OCI-LY3 (cell line): ENCODE data around the gene CCNE1.

ENCODE experiments used
- CTCF ChIP-seq: fragments of 200-600, 300-600 bp; sonication (generic); IDR thresholded peaks from 2 replicates; pipeline ENCODE4 v1.5.1; 2014; ENCODE audit warnings: antibody characterized with exemption, low read length, low read depth
- EZH2phosphoT487 ChIP-seq: fragments of 200-600 bp; shearing (Covaris generic); IDR thresholded peaks from 2 replicates; pipeline ENCODE4 v1.6.1; 2018; ENCODE audit warnings: antibody characterized with exemption, mixed run types, low read depth

- TF ChIP-seq CTCF (no peak), EZH2phosphoT487 (no peak)
These were observed 54.2 kb downstream of the CCNE1 start for GRCh38 chr19:29866011-29866410.
